ENCODE measurements around the gene EXOC4. TPM values are rescaled to one million over a fixed set of nuclear protein-coding genes. Genes with fewer than 3 reads are reported as not detected.

Gene EXOC4
- total RNA-seq, 4 donors from 2014 or later = 30.7 to 62.4 (median 40.4) TPM

DNA sequence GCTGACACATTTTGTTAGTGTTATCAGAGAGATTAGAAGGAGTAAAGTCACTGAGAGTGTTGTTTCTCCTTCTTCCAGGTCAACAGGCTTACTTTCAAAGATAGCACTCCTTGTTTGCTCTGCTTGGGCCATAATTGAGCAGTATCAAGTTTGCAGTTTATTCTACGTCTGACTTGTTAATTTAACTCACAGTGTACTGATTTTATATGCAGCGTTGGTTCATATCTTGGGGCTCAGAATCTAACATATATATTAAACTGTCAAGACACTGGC is 430.2 kb downstream of the EXOC4 start:
- H3K4me3 ChIP-seq = no peak overlapping the region
- no peaks in the 10 kb centered on the region for H3K36me3 ChIP-seq
- no peak overlapping the region for H3K27ac ChIP-seq
- H3K4me1 ChIP-seq = no peaks in the 10 kb centered on the region
- TF ChIP-seq POLR2A (IDR thresholded peaks at IDR 0.05) = no peak
- TF ChIP-seq CTCF (IDR thresholded peaks at IDR 0.05) = no peak
- intact Hi-C loops (cut with DNase I) = no loop called here
- H3K27me3 ChIP-seq = no peaks in the 10 kb centered on the region
- 89 to 96% methylated on average over 2 of the region's 2 CpGs for WGBS, 2 donors
- DNase-seq = no peak
- no peaks in the 10 kb centered on the region for H3K9me3 ChIP-seq

DNA sequence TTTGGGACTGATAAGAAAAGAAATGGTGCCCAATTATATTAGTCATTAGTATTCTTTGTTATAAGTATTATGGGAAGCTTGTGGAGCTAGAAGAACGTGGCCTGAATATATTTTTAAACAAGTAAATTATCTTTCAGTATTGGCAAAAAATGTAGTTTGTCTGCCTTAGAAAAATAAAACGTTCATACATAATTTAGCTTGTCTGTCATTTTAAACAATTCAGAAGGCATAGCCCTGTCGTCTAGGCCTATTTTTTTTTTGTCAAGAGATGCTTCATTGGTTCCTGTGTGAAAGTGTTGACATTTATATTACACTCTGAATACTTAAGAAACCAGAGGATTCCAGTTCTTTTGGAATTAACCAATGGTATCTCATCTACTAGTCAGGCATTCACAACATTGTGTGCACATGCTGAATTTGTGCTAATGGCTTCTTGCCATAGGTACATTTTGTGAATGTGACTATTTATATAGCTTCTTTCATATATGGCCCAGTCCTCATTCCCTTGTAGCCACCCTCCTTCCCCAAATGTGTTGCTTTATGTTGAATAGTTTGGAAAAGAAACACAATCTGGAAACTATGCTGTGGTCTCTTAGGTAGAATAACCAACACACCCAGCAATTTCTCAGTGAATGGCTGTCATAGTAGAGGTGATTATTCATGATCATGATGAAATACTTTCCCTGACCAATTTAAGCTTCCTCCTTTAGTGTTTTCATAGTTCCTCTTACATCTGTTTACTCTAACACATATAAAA is 435.8 kb downstream of the EXOC4 start:
- no peak for DNase-seq
- intact Hi-C loops (cut with DNase I) = no loop called here
- H3K4me1 ChIP-seq = peaks cover 0 to 19% (median 0%) of the 10 kb centered on the region in 3 donors
- 34 to 57% methylated on average over 3 of the region's 3 CpGs for WGBS, 2 donors
- no peak for TF ChIP-seq CTCF (IDR thresholded peaks at IDR 0.05)
- no peak for TF ChIP-seq POLR2A (IDR thresholded peaks at IDR 0.05)
- peak overlapping the region in 1 of 4 donors; percentile 59 for H3K27ac ChIP-seq
- no peaks in the 10 kb centered on the region for H3K9me3 ChIP-seq
- H3K4me3 ChIP-seq = no peak overlapping the region
- H3K27me3 ChIP-seq = no peaks in the 10 kb centered on the region
- H3K36me3 ChIP-seq = no peaks in the 10 kb centered on the region

GRCh38 chr7:133690740-133691139 is 437.9 kb downstream of the EXOC4 start:
- WGBS, 2 donors = 94 to 98% methylated on average over 4 of the region's 4 CpGs

GRCh38 chr7:133691727-133692610 is 439.1 kb downstream of the EXOC4 start:
- H3K4me1 ChIP-seq = peaks cover 0 to 19% (median 0%) of the 10 kb centered on the region in 3 donors
- H3K27ac ChIP-seq = no peak overlapping the region
- no peaks in the 10 kb centered on the region for H3K27me3 ChIP-seq
- no peaks in the 10 kb centered on the region for H3K36me3 ChIP-seq
- TF ChIP-seq POLR2A (IDR thresholded peaks at IDR 0.05) = no peak
- no peak for TF ChIP-seq CTCF (IDR thresholded peaks at IDR 0.05)
- intact Hi-C loops (cut with DNase I) = no loop called here
- WGBS, 2 donors = 70 to 89% methylated on average over 4 of the region's 4 CpGs
- no peak for DNase-seq
- no peak overlapping the region for H3K4me3 ChIP-seq
- no peaks in the 10 kb centered on the region for H3K9me3 ChIP-seq

More at GRCh38 chr7:133690740-133691139, 437.9 kb downstream of the EXOC4 start:
- no peaks in the 10 kb centered on the region for H3K9me3 ChIP-seq
- TF ChIP-seq POLR2A (IDR thresholded peaks at IDR 0.05) (no peak), CTCF (IDR thresholded peaks at IDR 0.05) (no peak)
- intact Hi-C loops (cut with DNase I) = no loop called here
- H3K27ac ChIP-seq = no peak overlapping the region
- no peaks in the 10 kb centered on the region for H3K36me3 ChIP-seq
- H3K27me3 ChIP-seq = no peaks in the 10 kb centered on the region
- no peak for DNase-seq
- H3K4me3 ChIP-seq = no peak overlapping the region
- H3K4me1 ChIP-seq = peaks cover 0 to 19% (median 0%) of the 10 kb centered on the region in 3 donors

DNA sequence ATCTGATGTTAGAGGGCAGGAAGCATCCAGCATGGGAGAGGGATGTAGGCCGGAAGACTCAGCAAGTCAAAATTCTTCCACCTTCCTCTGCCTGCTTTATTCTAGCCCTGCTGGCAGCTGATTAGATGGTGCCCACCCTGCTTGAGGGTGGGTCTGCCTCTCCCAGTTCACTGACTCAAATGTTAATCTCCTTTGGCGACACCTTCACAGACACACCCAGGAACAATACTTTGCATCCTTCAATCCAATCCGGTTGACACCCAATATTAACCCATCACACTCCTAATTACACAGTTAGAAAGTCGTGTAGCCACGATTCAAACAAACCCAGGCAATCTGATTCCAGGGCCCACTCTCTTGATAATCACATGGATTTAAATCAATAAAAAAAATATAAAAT is 440.4 kb downstream of the EXOC4 start:
- H3K4me1 ChIP-seq = peaks cover 0 to 17% (median 0%) of the 10 kb centered on the region in 3 donors
- intact Hi-C loops (cut with DNase I) = no loop called here
- 71 to 100% methylated on average over 3 to 5 of the region's 5 CpGs for WGBS, 2 donors
- H3K9me3 ChIP-seq = no peaks in the 10 kb centered on the region
- DNase-seq = no peak
- no peak overlapping the region for H3K27ac ChIP-seq
- H3K27me3 ChIP-seq = no peaks in the 10 kb centered on the region
- no peaks in the 10 kb centered on the region for H3K36me3 ChIP-seq
- no peak overlapping the region for H3K4me3 ChIP-seq
- TF ChIP-seq POLR2A (IDR thresholded peaks at IDR 0.05) = no peak
- no peak for TF ChIP-seq CTCF (IDR thresholded peaks at IDR 0.05)
